PC-9 (cell line): ENCODE results near the gene MAB21L4.

ENCODE experiments used
- EZH2 ChIP-seq: fragments of 200-600 bp; sonication (generic); IDR thresholded peaks from 2 replicates; pipeline ENCODE4 v1.8.0; 2017; ENCODE audit warnings: antibody characterized with exemption, low read depth
- TF ChIP-seq, protein P1 (sequence below): fragments of 200-600 bp; sonication (generic); conservative IDR thresholded peaks from 2 replicates; pipeline ENCODE4 v1.6.1; 2017; ENCODE audit warnings: mixed run types, antibody characterized with exemption, mild to moderate bottlenecking, moderate library complexity

DNA sequence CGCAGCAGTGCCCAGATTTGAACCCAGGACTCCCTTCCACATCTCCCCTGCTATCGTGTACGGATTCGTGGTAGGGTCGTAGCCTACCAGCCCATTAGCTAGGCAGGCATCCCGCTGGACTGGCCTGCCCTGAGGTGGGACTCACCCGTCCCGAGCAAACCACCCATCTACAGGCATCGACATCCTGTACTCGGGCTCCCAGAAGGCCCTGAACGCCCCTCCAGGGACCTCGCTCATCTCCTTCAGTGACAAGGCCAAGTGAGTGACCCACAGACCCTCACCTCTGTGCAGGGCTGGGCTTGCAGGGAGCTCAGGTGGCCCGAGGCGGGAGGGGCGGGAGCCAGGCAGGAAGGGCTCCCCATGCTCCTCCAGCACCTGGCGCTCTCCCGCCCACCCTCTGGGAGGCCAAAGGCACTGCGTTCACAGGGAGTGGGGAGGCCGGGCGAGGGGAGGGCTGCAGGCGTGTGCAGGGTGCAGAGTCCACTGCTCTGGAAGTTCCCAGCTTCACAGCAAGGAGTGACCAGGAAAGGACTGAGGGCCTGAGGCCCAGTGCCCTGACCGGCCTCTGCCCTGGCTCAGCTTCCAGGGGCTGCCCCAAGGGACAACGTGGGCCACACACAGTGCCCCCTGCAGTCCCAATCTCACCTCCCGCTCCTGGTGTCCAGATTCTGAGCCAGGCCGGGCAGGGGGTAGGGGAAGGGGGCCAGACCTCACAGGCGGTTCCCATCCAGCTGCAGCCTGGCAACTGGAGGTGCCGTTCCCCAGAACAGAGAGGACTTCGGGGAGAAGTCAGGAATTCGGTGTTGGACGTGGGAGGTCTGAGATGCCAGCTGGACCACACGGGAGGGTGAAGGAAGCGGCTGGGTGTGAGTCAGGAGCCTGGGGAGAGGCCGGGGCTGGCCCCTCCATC, 21.9 kb downstream of the MAB21L4 start:
- TF ChIP-seq EZH2, result no peak
- TF ChIP-seq, protein P1, sequence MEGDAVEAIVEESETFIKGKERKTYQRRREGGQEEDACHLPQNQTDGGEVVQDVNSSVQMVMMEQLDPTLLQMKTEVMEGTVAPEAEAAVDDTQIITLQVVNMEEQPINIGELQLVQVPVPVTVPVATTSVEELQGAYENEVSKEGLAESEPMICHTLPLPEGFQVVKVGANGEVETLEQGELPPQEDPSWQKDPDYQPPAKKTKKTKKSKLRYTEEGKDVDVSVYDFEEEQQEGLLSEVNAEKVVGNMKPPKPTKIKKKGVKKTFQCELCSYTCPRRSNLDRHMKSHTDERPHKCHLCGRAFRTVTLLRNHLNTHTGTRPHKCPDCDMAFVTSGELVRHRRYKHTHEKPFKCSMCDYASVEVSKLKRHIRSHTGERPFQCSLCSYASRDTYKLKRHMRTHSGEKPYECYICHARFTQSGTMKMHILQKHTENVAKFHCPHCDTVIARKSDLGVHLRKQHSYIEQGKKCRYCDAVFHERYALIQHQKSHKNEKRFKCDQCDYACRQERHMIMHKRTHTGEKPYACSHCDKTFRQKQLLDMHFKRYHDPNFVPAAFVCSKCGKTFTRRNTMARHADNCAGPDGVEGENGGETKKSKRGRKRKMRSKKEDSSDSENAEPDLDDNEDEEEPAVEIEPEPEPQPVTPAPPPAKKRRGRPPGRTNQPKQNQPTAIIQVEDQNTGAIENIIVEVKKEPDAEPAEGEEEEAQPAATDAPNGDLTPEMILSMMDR, result no peak
